ENCODE results near the gene NEMP1. TPM values are rescaled to one million over a fixed set of nuclear protein-coding genes. Genes with fewer than 3 reads are reported as not detected.

The NEMP1 gene
- total RNA-seq, 1 experiment from 2014 or later, result 63.2 TPM

GRCh38 chr12:57046947-57047890 lies 31.4 kb downstream of the NEMP1 start:
- peaks cover 55% of the 10 kb centered on the region for H3K27me3 Mint-ChIP-seq (ENCODE audit: unreplicated experiment)
- TF ChIP-seq CTCF (IDR thresholded peaks at IDR 0.05; ENCODE audit: unreplicated experiment), result no peak
- H3K9me3 Mint-ChIP-seq (ENCODE audit: low read depth, unreplicated experiment), result no peaks in the 10 kb centered on the region
- CTCF ChIA-PET, result interaction anchor here (1.2 kb wide), 1 partner anchor 65 kb away, joined by 3 read pairs; no protein-coding TSS in a partner anchor
- BruUV-seq (replicated peaks), result no TSS peak
- no peak overlapping the region for H3K27ac Mint-ChIP-seq (ENCODE audit: unreplicated experiment)
- peaks cover 16% of the 10 kb centered on the region for H3K4me1 Mint-ChIP-seq (ENCODE audit: low read depth, unreplicated experiment)
- no peak for DNase-seq
- no peak overlapping the region for H3K4me3 Mint-ChIP-seq (ENCODE audit: low read depth, unreplicated experiment)
- intact Hi-C loops (cut with micrococcal nuclease; ENCODE audit: unreplicated experiment), result no loop called here
- H3K36me3 Mint-ChIP-seq (ENCODE audit: insufficient read depth, unreplicated experiment), result no peaks in the 10 kb centered on the region

- no TSS peak for BruUV-seq (replicated peaks)
- DNase-seq, result no peak
- H3K4me3 Mint-ChIP-seq (ENCODE audit: low read depth, unreplicated experiment), result no peak overlapping the region
- TF ChIP-seq CTCF (IDR thresholded peaks at IDR 0.05; ENCODE audit: unreplicated experiment), result no peak
- no peaks in the 10 kb centered on the region for H3K36me3 Mint-ChIP-seq (ENCODE audit: insufficient read depth, unreplicated experiment)
- no peak overlapping the region for H3K27ac Mint-ChIP-seq (ENCODE audit: unreplicated experiment)
- intact Hi-C loops (cut with micrococcal nuclease; ENCODE audit: unreplicated experiment), result no loop called here
- CTCF ChIA-PET, result no interaction called here
- H3K9me3 Mint-ChIP-seq (ENCODE audit: low read depth, unreplicated experiment), result no peaks in the 10 kb centered on the region
- H3K4me1 Mint-ChIP-seq (ENCODE audit: low read depth, unreplicated experiment), result peaks cover 16% of the 10 kb centered on the region
- H3K27me3 Mint-ChIP-seq (ENCODE audit: unreplicated experiment), result peaks cover 65% of the 10 kb centered on the region
Measured at GRCh38 chr12:57046086-57046791, 32.4 kb downstream of the NEMP1 start.

- no peak for DNase-seq
- Mint-ChIP-seq H3K36me3 (ENCODE audit: insufficient read depth, unreplicated experiment) (no peaks in the 10 kb centered on the region), H3K4me3 (ENCODE audit: low read depth, unreplicated experiment) (no peak overlapping the region), H3K4me1 (ENCODE audit: low read depth, unreplicated experiment) (peaks cover 16% of the 10 kb centered on the region), H3K27ac (ENCODE audit: unreplicated experiment) (no peak overlapping the region), H3K27me3 (ENCODE audit: unreplicated experiment) (peaks cover 78% of the 10 kb centered on the region), H3K9me3 (ENCODE audit: low read depth, unreplicated experiment) (no peaks in the 10 kb centered on the region)
- intact Hi-C loops (cut with micrococcal nuclease; ENCODE audit: unreplicated experiment), result no loop called here
- CTCF ChIA-PET, result no interaction called here
- no TSS peak for BruUV-seq (replicated peaks)
- TF ChIP-seq CTCF (IDR thresholded peaks at IDR 0.05; ENCODE audit: unreplicated experiment), result no peak
Measured at GRCh38 chr12:57044889-57045288, 33.7 kb downstream of the NEMP1 start.

- no TSS peak for BruUV-seq (replicated peaks)
- intact Hi-C loops (cut with micrococcal nuclease; ENCODE audit: unreplicated experiment), result no loop called here
- no peaks in the 10 kb centered on the region for H3K9me3 Mint-ChIP-seq (ENCODE audit: low read depth, unreplicated experiment)
- H3K27ac Mint-ChIP-seq (ENCODE audit: unreplicated experiment), result no peak overlapping the region
- TF ChIP-seq CTCF (IDR thresholded peaks at IDR 0.05; ENCODE audit: unreplicated experiment), result no peak
- H3K27me3 Mint-ChIP-seq (ENCODE audit: unreplicated experiment), result peaks cover 83% of the 10 kb centered on the region
- H3K4me1 Mint-ChIP-seq (ENCODE audit: low read depth, unreplicated experiment), result peaks cover 12% of the 10 kb centered on the region
- CTCF ChIA-PET, result interaction anchor here (1.3 kb wide), 1 partner anchor 68 kb away, joined by 3 read pairs; no protein-coding TSS in a partner anchor
- H3K4me3 Mint-ChIP-seq (ENCODE audit: low read depth, unreplicated experiment), result no peak overlapping the region
- DNase-seq, result no peak
- no peaks in the 10 kb centered on the region for H3K36me3 Mint-ChIP-seq (ENCODE audit: insufficient read depth, unreplicated experiment)
Measured at GRCh38 chr12:57044468-57044867, 34.1 kb downstream of the NEMP1 start.
